Osteoblast (primary cell): ENCODE measurements around the gene PYY. TPM values are rescaled to one million over a fixed set of nuclear protein-coding genes. Genes with fewer than 3 reads are reported as not detected.

ENCODE experiments used
- DNase-seq: peaks from one replicate; pipeline ENCODE4 v3.0.0; 2011; ENCODE audit warnings: low spot score, mixed read lengths; ENCODE audit not compliant: insufficient read length; ENCODE audit errors: missing footprints
- H2AFZ ChIP-seq: 2 replicates; pipeline ENCODE4 v1.6.0; 2011; ENCODE audit warnings: mild to moderate bottlenecking, low read length
- H3K27ac ChIP-seq: 2 replicates; pipeline ENCODE4 v1.5.1; 2011; ENCODE audit warnings: mild to moderate bottlenecking, low read depth, low read length, moderate library complexity
- H3K27me3 ChIP-seq: 2 replicates; pipeline ENCODE4 v1.6.0; 2012; ENCODE audit warnings: mild to moderate bottlenecking, control low read depth, inconsistent platforms, low read length, moderate library complexity; ENCODE audit not compliant: insufficient read depth
- H3K36me3 ChIP-seq: 2 replicates; pipeline ENCODE4 v1.5.1; 2011; ENCODE audit warnings: mild to moderate bottlenecking, low read length, control low read depth, moderate library complexity; ENCODE audit not compliant: insufficient read depth
- H3K4me1 ChIP-seq: 2 replicates; pipeline ENCODE4 v1.5.1; 2011; ENCODE audit warnings: mild to moderate bottlenecking, low read length, control low read depth, moderate library complexity; ENCODE audit not compliant: insufficient read depth
- H3K4me2 ChIP-seq: 2 replicates; pipeline ENCODE4 v1.6.0; 2011; ENCODE audit warnings: mild to moderate bottlenecking, low read length; ENCODE audit not compliant: insufficient read depth
- H3K4me3 ChIP-seq: fragments of 200-600 bp; sonication (generic); 3 replicates; pipeline ENCODE4 v1.5.1; 2012; ENCODE audit warnings: mild to moderate bottlenecking, low read length, inconsistent platforms; ENCODE audit not compliant: insufficient read depth
- H3K79me2 ChIP-seq: 2 replicates; pipeline ENCODE4 v1.6.0; 2012; ENCODE audit warnings: mild to moderate bottlenecking, low read length, control low read depth, inconsistent platforms; ENCODE audit not compliant: insufficient read depth
- H3K9me3 ChIP-seq: 2 replicates; pipeline ENCODE4 v1.5.1; 2011; ENCODE audit warnings: low read depth, low read length, control low read depth
- H4K20me1 ChIP-seq: 2 replicates; pipeline ENCODE4 v1.6.0; 2012; ENCODE audit warnings: mild to moderate bottlenecking, low read length, control low read depth; ENCODE audit not compliant: insufficient read depth
- CTCF ChIP-seq: IDR thresholded peaks from 2 replicates; pipeline ENCODE4 v1.5.1; 2011; ENCODE audit warnings: mild to moderate bottlenecking, low read depth, low read length, moderate library complexity; ENCODE audit errors: extremely low read depth
- total RNA-seq: library from RNA; depleted of rRNA; stranded (reverse); fragments of >200 nt; gene quantifications from 2 replicates; pipeline ENCODE4 v1.2.3, GENCODE V29; 2012

The PYY gene
- total RNA-seq, 1 donor: not detected

GRCh38 chr17:43958748-43959352 is 5.1 kb upstream of the PYY start:
- Histone ChIP-seq H4K20me1 (no peaks in the 10 kb centered on the region), H3K36me3 (no peaks in the 10 kb centered on the region), H3K4me3 (no peak overlapping the region), H3K9me3 (no peaks in the 10 kb centered on the region), H3K27ac (no peak overlapping the region), H3K4me1 (no peaks in the 10 kb centered on the region), H3K4me2 (no peak overlapping the region), H2AFZ (no peak overlapping the region), H3K79me2 (no peaks in the 10 kb centered on the region), H3K27me3 (peaks cover 17% of the 10 kb centered on the region)
- TF ChIP-seq CTCF: no peak
- no peak for DNase-seq

GRCh38 chr17:43956222-43956621 is 2.5 kb upstream of the PYY start:
- peaks cover 40% of the 10 kb centered on the region for H3K27me3 ChIP-seq
- no peaks in the 10 kb centered on the region for H3K36me3 ChIP-seq
- H3K27ac ChIP-seq: no peak overlapping the region
- H3K4me1 ChIP-seq: no peaks in the 10 kb centered on the region
- H3K4me3 ChIP-seq: no peak overlapping the region
- no peak for DNase-seq
- no peak for TF ChIP-seq CTCF
- H3K79me2 ChIP-seq: no peaks in the 10 kb centered on the region
- H4K20me1 ChIP-seq: no peaks in the 10 kb centered on the region
- no peaks in the 10 kb centered on the region for H3K9me3 ChIP-seq
- no peak overlapping the region for H2AFZ ChIP-seq
- H3K4me2 ChIP-seq: no peak overlapping the region

GRCh38 chr17:43952724-43953666 is 745 bp downstream of the PYY start:
- no peaks in the 10 kb centered on the region for H3K9me3 ChIP-seq
- no peaks in the 10 kb centered on the region for H3K36me3 ChIP-seq
- no peaks in the 10 kb centered on the region for H3K79me2 ChIP-seq
- no peak overlapping the region for H3K4me3 ChIP-seq
- H3K27me3 ChIP-seq: peaks cover 52% of the 10 kb centered on the region
- no peak overlapping the region for H3K27ac ChIP-seq
- no peak overlapping the region for H2AFZ ChIP-seq
- DNase-seq: no peak
- no peaks in the 10 kb centered on the region for H4K20me1 ChIP-seq
- no peak overlapping the region for H3K4me2 ChIP-seq
- H3K4me1 ChIP-seq: no peaks in the 10 kb centered on the region
- no peak for TF ChIP-seq CTCF

GRCh38 chr17:43952351-43952723 is 1.4 kb downstream of the PYY start:
- Histone ChIP-seq H3K4me2 (no peak overlapping the region), H3K9me3 (no peaks in the 10 kb centered on the region), H3K27ac (no peak overlapping the region), H4K20me1 (no peaks in the 10 kb centered on the region), H3K79me2 (no peaks in the 10 kb centered on the region), H3K4me3 (no peak overlapping the region), H3K4me1 (no peaks in the 10 kb centered on the region), H3K27me3 (peaks cover 52% of the 10 kb centered on the region), H3K36me3 (no peaks in the 10 kb centered on the region), H2AFZ (no peak overlapping the region)
- peak; percentile 84 for DNase-seq
- no peak for TF ChIP-seq CTCF
